ENCODE results near the gene TESK1.

Gene TESK1

DNA sequence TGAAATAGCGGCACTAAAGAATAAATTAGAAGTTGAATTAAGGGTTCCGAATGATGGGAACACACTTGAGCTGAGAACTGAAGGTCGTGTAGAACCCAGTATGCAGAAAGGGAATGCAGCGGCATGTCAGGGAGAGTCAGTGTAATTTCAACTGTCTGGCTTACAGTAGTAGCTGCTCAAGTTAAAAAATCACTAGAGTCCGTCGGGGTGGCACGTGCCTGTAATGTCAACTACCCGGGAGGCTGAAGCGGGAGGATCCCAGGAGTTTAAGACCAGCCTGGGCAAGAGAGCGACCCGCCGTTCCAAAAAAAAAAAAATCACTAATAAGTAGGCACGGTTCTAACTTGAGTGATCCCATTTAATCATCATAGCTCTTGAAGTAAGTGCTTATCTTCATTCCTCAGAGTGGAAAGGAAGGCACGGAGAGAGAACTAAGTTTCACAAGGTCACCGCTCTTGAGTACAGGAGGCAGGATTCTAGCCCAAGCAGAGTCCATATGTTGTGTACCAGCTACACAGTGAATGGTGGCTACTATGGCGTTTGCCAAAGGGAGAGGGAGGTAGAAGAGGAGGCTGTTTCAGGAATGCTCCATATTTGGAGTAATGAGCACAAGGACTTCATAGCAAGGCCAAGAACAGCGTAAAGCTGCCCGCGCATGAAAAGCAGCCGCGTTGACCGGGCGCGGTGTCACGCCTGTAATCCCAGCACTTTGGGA, 51.9 kb downstream of the TESK1 start:
- no peak for TF ChIP-seq EGR1 (IDR thresholded peaks at IDR 0.05)
- TF ChIP-seq MAX (IDR thresholded peaks at IDR 0.05), result no peak
- no peak for TF ChIP-seq CEBPB (IDR thresholded peaks at IDR 0.05)
- TF ChIP-seq RAD21 (IDR thresholded peaks at IDR 0.05; ENCODE audit: low read depth), result no peak
- TF ChIP-seq ZBTB7A (IDR thresholded peaks at IDR 0.05; ENCODE audit: low read depth), result no peak
- no peak for TF ChIP-seq TCF12 (IDR thresholded peaks at IDR 0.05; ENCODE audit: low read depth)
- no peak for TF ChIP-seq TEAD4 (IDR thresholded peaks at IDR 0.05)
- TF ChIP-seq NFIC (IDR thresholded peaks at IDR 0.05), result no peak
- no peak for TF ChIP-seq TAF1 (IDR thresholded peaks at IDR 0.05; ENCODE audit: low read depth)
- no peak for TF ChIP-seq REST (IDR thresholded peaks at IDR 0.05; ENCODE audit: low read depth)
- no peak for TF ChIP-seq CREB1 (IDR thresholded peaks at IDR 0.05; ENCODE audit: low read depth)
- TF ChIP-seq, protein P1, sequence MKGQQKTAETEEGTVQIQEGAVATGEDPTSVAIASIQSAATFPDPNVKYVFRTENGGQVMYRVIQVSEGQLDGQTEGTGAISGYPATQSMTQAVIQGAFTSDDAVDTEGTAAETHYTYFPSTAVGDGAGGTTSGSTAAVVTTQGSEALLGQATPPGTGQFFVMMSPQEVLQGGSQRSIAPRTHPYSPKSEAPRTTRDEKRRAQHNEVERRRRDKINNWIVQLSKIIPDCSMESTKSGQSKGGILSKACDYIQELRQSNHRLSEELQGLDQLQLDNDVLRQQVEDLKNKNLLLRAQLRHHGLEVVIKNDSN (IDR thresholded peaks at IDR 0.05), result no peak
- TF ChIP-seq YY1 (IDR thresholded peaks at IDR 0.05; ENCODE audit: low read depth), result no peak
- TF ChIP-seq FOXM1 (IDR thresholded peaks at IDR 0.05; ENCODE audit: borderline replicate concordance, low read depth), result no peak

DNA sequence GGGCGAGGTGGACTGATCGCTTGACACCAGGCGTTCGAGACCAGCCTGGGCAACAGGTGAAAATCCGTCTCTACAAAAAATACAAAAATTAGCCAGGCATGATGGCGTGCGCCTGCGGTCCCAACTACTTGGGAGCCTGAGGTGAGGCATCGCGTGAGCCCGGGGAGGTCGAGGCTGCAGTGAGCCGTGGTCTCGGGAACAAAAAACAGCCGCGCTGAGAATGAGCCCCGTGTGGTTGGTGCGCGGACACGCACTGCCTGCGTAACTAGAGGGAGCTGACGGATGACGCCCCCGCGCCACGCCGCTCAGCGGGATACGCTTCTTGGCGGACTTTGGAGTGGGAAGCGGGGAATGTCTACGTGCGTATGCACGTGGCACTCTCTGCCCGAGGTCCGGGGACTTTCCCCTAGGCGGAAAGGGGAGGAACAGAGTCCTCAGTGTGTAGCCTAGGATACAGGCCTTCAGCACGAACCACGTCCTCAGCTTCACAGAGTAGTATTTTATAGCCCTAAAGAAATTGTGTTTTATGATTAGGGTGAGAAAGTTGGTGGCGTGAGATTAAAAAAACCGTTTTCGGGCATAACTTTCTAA, 52.6 kb downstream of the TESK1 start, which contains the start of gene RMRP:
RMRP (minus strand) TSS at position 474 of the 591 bp plus-strand sequence.
- TF ChIP-seq EP300 (IDR thresholded peaks at IDR 0.05; ENCODE audit: borderline replicate concordance), result peak; percentile 56; the same call in 1 of the 2 replicates
- TF ChIP-seq NFIC (IDR thresholded peaks at IDR 0.05), result peak; percentile 47; the same call in 1 of the 2 replicates
- peak; percentile 88 for TF ChIP-seq EGR1 (IDR thresholded peaks at IDR 0.05)
- peak; percentile 99 for TF ChIP-seq MAX (IDR thresholded peaks at IDR 0.05)
- TF ChIP-seq CEBPB (IDR thresholded peaks at IDR 0.05), result peak; percentile 64
- TF ChIP-seq CREB1 (IDR thresholded peaks at IDR 0.05; ENCODE audit: low read depth), result no peak; the same call in 1 of the 2 replicates
- TF ChIP-seq ZBTB7A (IDR thresholded peaks at IDR 0.05; ENCODE audit: low read depth), result no peak; the same call in 1 of the 2 replicates
- TF ChIP-seq REST (IDR thresholded peaks at IDR 0.05; ENCODE audit: low read depth), result no peak
- peak; percentile 93 for TF ChIP-seq TEAD4 (IDR thresholded peaks at IDR 0.05)
- TF ChIP-seq FOXM1 (IDR thresholded peaks at IDR 0.05; ENCODE audit: borderline replicate concordance, low read depth), result peak; percentile 47; the same call in 1 of the 2 replicates
- TF ChIP-seq YY1 (IDR thresholded peaks at IDR 0.05; ENCODE audit: low read depth), result peak; percentile 68
- TF ChIP-seq RAD21 (IDR thresholded peaks at IDR 0.05; ENCODE audit: low read depth), result no peak; the same call in 1 of the 2 replicates
- peak; percentile 70; the same call in 1 of the 2 replicates for TF ChIP-seq TCF12 (IDR thresholded peaks at IDR 0.05; ENCODE audit: low read depth)
- TF ChIP-seq, protein P1 (IDR thresholded peaks at IDR 0.05), result peak; percentile 76
- TF ChIP-seq TAF1 (IDR thresholded peaks at IDR 0.05; ENCODE audit: low read depth), result no peak

DNA sequence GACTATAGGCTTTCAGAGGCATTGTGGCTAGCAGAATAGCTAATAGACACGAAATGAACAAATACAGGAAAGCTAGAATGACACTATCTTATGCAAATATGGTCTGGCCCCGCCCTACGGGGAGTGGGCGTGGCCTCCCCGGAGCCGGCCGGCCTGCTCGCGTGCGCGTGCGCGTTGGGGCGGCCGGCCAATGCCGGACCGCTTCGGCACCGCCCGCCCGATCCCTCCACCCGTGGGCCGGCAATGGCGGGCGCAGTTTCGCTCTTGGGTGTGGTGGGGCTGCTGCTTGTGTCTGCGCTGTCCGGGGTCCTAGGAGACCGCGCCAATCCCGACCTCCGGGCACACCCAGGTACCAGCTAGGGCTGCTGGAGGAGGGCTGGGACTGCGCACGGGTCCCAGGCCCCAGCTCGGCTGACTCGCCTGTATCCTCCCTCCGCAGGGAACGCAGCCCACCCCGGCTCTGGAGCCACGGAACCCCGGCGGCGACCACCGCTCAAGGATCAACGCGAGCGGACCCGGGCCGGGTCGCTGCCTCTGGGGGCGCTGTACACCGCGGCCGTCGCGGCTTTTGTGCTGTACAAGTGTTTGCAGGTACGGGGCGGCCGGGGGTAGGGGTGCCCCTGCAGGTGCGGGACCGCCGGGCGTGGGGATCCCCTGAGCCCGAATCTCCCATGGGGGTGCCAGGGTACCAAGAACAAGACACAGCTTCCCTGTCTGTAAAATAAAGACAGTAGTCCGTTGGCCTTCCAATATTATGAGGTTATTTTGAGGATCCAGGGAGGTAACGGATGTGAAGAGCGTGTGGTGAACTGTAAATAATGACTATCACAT, 53.3 kb downstream of the TESK1 start, which contains the start of gene CCDC107:
CCDC107 (plus strand) TSS at position 156 of the 831 bp plus-strand sequence; CDS start at position 244, 88 bp downstream.
- TF ChIP-seq EP300 (IDR thresholded peaks at IDR 0.05; ENCODE audit: borderline replicate concordance), result no peak
- TF ChIP-seq ZBTB7A (IDR thresholded peaks at IDR 0.05; ENCODE audit: low read depth), result peak; percentile 67; the same call in 1 of the 2 replicates
- TF ChIP-seq YY1 (IDR thresholded peaks at IDR 0.05; ENCODE audit: low read depth), result peak; percentile 89
- TF ChIP-seq RAD21 (IDR thresholded peaks at IDR 0.05; ENCODE audit: low read depth), result peak; percentile 37
- TF ChIP-seq CEBPB (IDR thresholded peaks at IDR 0.05), result no peak
- peak; percentile 59 for TF ChIP-seq REST (IDR thresholded peaks at IDR 0.05; ENCODE audit: low read depth)
- 0 out of 2 replicates have a peak, but pooled peaks have one; percentile 15 for TF ChIP-seq EGR1 (IDR thresholded peaks at IDR 0.05)
- peak; percentile 73 for TF ChIP-seq TAF1 (IDR thresholded peaks at IDR 0.05; ENCODE audit: low read depth)
- peak; percentile 13; the same call in 1 of the 2 replicates for TF ChIP-seq FOXM1 (IDR thresholded peaks at IDR 0.05; ENCODE audit: borderline replicate concordance, low read depth)
